ENCODE results near the gene FAM117A.

The FAM117A gene

DNA sequence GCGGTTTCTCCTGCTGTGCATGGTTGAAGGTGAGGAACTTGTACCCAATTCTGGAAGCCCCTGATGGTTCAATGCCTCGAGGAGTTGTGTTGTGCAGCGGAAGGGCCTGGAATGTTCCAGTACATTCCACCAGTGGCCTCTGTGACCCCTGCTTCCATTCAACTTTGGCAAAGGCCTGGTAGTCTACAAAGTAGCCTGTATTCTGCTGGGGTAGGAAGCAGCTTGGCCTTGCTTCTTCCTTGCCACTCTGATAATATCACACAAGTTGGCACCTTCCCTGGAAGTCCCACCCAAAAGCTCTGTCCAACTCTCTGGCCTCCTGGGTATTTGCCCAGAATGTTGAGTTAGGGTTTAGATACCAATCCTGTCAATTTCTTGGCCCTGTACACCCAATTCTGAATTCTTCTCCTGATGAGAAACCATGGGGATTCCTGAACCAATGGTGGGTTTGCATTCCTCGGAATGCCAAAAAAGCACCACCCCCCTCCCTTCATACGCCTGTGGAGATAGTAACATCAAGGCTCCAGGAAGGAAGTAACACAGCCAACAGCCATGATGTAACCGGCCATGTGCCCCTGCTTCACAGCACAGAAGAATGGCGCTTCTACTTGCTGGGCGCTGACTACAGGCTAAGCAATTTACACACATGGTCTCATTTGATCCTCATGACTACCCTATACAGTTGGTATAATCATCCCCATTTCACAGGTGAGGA lies 11.8 kb upstream of the FAM117A start:
- Histone ChIP-seq H3K36me3 (ENCODE audit: control insufficient read depth, low read length) (no peaks in the 10 kb centered on the region), H3K9me3 (ENCODE audit: control insufficient read depth, insufficient read depth, low read length) (no peaks in the 10 kb centered on the region), H3K9me2 (replicated peaks; ENCODE audit: control insufficient read depth, low read length) (no peaks in the 10 kb centered on the region), H3K4me1 (ENCODE audit: control insufficient read depth, low read length) (no peaks in the 10 kb centered on the region), H3K27me3 (ENCODE audit: control insufficient read depth, low read length) (0 out of 2 replicates have a peak, but pooled peaks cover 3% of the 10 kb centered on the region), H3F3A (ENCODE audit: control insufficient read depth, insufficient read depth) (no peaks in the 10 kb centered on the region), H4K20me1 (ENCODE audit: control insufficient read depth, insufficient read depth, low read depth, low read length) (no peaks in the 10 kb centered on the region), H3K27ac (ENCODE audit: low read depth, low read length) (no peak overlapping the region), H3K79me2 (ENCODE audit: control insufficient read depth, low read length) (no peaks in the 10 kb centered on the region), H3K4me2 (ENCODE audit: low read length) (no peak overlapping the region), H3K4me3 (ENCODE audit: low read length) (no peak overlapping the region)
- TF ChIP-seq EZH2phosphoT487 (IDR thresholded peaks at IDR 0.05; ENCODE audit: borderline replicate concordance, low read length) = no peak
- TF ChIP-seq, protein P1, sequence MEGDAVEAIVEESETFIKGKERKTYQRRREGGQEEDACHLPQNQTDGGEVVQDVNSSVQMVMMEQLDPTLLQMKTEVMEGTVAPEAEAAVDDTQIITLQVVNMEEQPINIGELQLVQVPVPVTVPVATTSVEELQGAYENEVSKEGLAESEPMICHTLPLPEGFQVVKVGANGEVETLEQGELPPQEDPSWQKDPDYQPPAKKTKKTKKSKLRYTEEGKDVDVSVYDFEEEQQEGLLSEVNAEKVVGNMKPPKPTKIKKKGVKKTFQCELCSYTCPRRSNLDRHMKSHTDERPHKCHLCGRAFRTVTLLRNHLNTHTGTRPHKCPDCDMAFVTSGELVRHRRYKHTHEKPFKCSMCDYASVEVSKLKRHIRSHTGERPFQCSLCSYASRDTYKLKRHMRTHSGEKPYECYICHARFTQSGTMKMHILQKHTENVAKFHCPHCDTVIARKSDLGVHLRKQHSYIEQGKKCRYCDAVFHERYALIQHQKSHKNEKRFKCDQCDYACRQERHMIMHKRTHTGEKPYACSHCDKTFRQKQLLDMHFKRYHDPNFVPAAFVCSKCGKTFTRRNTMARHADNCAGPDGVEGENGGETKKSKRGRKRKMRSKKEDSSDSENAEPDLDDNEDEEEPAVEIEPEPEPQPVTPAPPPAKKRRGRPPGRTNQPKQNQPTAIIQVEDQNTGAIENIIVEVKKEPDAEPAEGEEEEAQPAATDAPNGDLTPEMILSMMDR (IDR thresholded peaks at IDR 0.05; ENCODE audit: low read depth, low read length, poor library complexity, severe bottlenecking) = no peak

DNA sequence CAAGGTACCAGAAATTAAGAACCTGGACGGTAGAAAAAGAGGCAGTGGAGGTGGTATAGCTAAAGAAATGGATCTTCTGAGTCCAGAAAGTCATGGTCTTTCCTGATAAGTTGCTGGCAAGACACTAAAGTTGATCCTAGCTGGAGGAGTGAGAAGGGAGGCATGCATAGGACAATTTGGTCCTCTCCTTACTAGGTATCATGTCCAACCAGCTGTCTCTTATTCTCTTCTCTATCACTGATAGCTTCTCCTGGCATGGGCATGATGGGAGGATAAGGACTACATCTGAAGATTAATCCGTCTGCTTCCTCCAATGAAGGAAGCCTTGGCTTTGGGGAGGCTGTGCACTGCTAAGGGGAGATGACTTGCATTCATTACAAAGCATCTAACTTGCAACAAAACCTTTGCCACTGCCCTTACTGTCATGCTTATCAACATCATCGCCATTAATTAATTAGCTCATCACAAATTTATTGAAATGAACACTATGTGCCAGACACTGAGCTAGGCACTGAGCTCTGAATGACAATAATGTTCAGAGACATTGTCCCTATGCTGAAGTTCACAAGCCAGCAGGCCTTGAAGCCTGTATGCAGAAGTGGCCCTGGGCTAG lies 3.1 kb upstream of the FAM117A start:
- peaks cover 19% of the 10 kb centered on the region for H3K4me1 ChIP-seq (ENCODE audit: control insufficient read depth, low read length)
- H3K9me2 ChIP-seq (replicated peaks; ENCODE audit: control insufficient read depth, low read length) = no peaks in the 10 kb centered on the region
- H3K27me3 ChIP-seq (ENCODE audit: control insufficient read depth, low read length) = peaks cover 31% of the 10 kb centered on the region
- no peaks in the 10 kb centered on the region for H3K79me2 ChIP-seq (ENCODE audit: control insufficient read depth, low read length)
- no peaks in the 10 kb centered on the region for H3K36me3 ChIP-seq (ENCODE audit: control insufficient read depth, low read length)
- TF ChIP-seq EZH2phosphoT487 (IDR thresholded peaks at IDR 0.05; ENCODE audit: borderline replicate concordance, low read length) = no peak
- TF ChIP-seq, protein P1 (IDR thresholded peaks at IDR 0.05; ENCODE audit: low read depth, low read length, poor library complexity, severe bottlenecking) = no peak
- no peaks in the 10 kb centered on the region; the same call in 1 of the 2 replicates for H3F3A ChIP-seq (ENCODE audit: control insufficient read depth, insufficient read depth)
- H3K27ac ChIP-seq (ENCODE audit: low read depth, low read length) = no peak overlapping the region
- H3K4me3 ChIP-seq (ENCODE audit: low read length) = no peak overlapping the region
- H3K9me3 ChIP-seq (ENCODE audit: control insufficient read depth, insufficient read depth, low read length) = 0 out of 2 replicates have a peak, but pooled peaks cover 3% of the 10 kb centered on the region
- H4K20me1 ChIP-seq (ENCODE audit: control insufficient read depth, insufficient read depth, low read depth, low read length) = no peaks in the 10 kb centered on the region
- no peak overlapping the region for H3K4me2 ChIP-seq (ENCODE audit: low read length)

DNA sequence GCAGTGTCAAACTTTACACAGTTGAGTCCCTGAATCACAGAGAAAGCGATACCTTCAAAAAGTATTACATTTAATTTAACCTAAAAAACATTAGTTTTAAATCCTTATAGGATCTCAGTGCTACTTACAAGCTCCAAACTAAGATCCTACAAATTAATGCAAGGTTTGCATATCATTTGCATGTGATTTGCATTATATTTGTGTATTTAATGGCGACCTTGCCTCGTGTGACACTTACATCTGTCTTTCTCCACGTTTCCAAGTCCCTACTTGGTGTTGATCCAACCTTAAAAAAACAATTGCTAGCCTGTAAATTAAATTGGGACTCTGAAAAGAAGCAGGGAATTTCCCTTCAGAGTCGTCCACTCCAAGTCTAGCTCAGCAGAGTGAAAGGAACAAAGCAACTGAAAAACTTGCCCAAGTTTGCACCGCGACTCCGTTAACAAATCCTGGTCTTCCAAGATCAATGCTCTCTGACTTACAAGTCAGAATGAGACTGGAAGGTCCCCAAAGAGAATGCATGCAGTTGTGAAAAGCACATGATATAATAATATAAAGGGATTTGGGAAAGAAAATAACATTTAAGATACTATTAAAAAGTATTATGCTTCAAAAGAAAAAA lies 739 bp upstream of the FAM117A start:
- no peak for TF ChIP-seq EZH2phosphoT487 (IDR thresholded peaks at IDR 0.05; ENCODE audit: borderline replicate concordance, low read length)
- TF ChIP-seq, protein P1 (IDR thresholded peaks at IDR 0.05; ENCODE audit: low read depth, low read length, poor library complexity, severe bottlenecking) = no peak
- peak overlapping the region; percentile 78 for H3K4me2 ChIP-seq (ENCODE audit: low read length)
- H3K36me3 ChIP-seq (ENCODE audit: control insufficient read depth, low read length) = no peaks in the 10 kb centered on the region
- H3K27ac ChIP-seq (ENCODE audit: low read depth, low read length) = no peak overlapping the region
- H4K20me1 ChIP-seq (ENCODE audit: control insufficient read depth, insufficient read depth, low read depth, low read length) = no peaks in the 10 kb centered on the region
- peaks cover 29% of the 10 kb centered on the region for H3K4me1 ChIP-seq (ENCODE audit: control insufficient read depth, low read length)
- H3K4me3 ChIP-seq (ENCODE audit: low read length) = peak overlapping the region; percentile 76
- H3F3A ChIP-seq (ENCODE audit: control insufficient read depth, insufficient read depth) = no peaks in the 10 kb centered on the region; the same call in 1 of the 2 replicates
- no peaks in the 10 kb centered on the region for H3K79me2 ChIP-seq (ENCODE audit: control insufficient read depth, low read length)
- H3K27me3 ChIP-seq (ENCODE audit: control insufficient read depth, low read length) = peaks cover 29% of the 10 kb centered on the region
- H3K9me2 ChIP-seq (replicated peaks; ENCODE audit: control insufficient read depth, low read length) = no peaks in the 10 kb centered on the region
- 0 out of 2 replicates have a peak, but pooled peaks cover 3% of the 10 kb centered on the region for H3K9me3 ChIP-seq (ENCODE audit: control insufficient read depth, insufficient read depth, low read length)

Measured in DOHH2 (cell line).